AG04450 (cell line): ENCODE data around the gene MS4A15. TPM values are rescaled to one million over a fixed set of nuclear protein-coding genes. Genes with fewer than 3 reads are reported as not detected.

Experiments
- CTCF ChIA-PET: fragments of 300-600, 350-600 bp; formaldehyde crosslinking; extraction: SDS; loops from one replicate; lab custom pipeline; 2022; ENCODE audit warnings: antibody characterized with exemption, inconsistent platforms; lab: Charles Lee
- POLR2A ChIA-PET: fragments of 350-600 bp; formaldehyde crosslinking; extraction: SDS; loops from one replicate; lab custom pipeline; 2021; ENCODE audit warnings: antibody characterized with exemption, inconsistent platforms; lab: Yijun Ruan, JAX
- DNase-seq: peaks from one replicate; pipeline ENCODE4 v3.0.0-alpha.2; 2011; ENCODE audit warnings: low read depth, low spot score
- H3K27ac ChIP-seq: one replicate; pipeline ENCODE4 v1.5.1; 2012; ENCODE audit warnings: low read depth, low read length, control low read depth
- H3K27me3 ChIP-seq: one replicate; pipeline ENCODE4 v1.6.0; 2012; ENCODE audit warnings: low read length; ENCODE audit not compliant: control insufficient read depth, insufficient read depth
- H3K4me3 ChIP-seq: 2 replicates; pipeline ENCODE4 v1.5.1; 2011; ENCODE audit warnings: mild to moderate bottlenecking, low read depth, low read length, control low read depth
- H3K9me3 ChIP-seq: 2 replicates; pipeline ENCODE4 v1.5.1; 2012; ENCODE audit warnings: low read length; ENCODE audit not compliant: control insufficient read depth, insufficient read depth
- polyA plus RNA-seq: library from polyadenylated mRNA; depleted of rRNA; stranded (reverse); fragments of >200 nt; gene quantifications from 2 replicates; pipeline ENCODE4 v1.2.3, GENCODE V29; 2011
- TF ChIP-seq, protein P1 (sequence below): IDR thresholded peaks from 2 replicates; pipeline ENCODE4 v1.5.1; 2011; ENCODE audit warnings: low read depth, low read length, control low read depth, inconsistent platforms

Gene MS4A15
- polyA plus RNA-seq, 1 experiment = not detected

DNA sequence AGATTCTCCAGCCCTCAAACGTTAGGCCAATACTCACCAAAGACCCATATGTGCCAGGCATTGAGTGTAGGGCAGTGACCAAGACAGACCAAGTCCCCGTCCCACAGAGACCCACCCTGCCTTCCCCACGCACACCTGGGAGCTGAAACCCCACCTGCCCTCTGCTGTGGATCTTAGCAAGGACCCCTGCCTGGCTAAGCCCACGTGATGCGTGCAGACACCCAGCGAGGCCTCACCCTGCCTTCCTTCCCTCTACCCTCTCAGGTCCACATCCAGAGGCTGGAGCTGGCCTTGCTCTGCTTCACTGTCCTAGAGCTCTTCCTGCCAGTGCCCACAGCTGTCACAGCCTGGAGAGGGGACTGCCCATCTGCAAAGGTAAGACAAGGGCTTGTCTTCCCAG lies 38.6 kb downstream of the MS4A15 start:
- Histone ChIP-seq H3K27ac (no peak overlapping the region), H3K27me3 (peaks cover 4% of the 10 kb centered on the region), H3K9me3 (peaks cover 3% of the 10 kb centered on the region; the same call in 1 of the 2 replicates), H3K4me3 (no peak overlapping the region)
- POLR2A ChIA-PET = no interaction called here
- TF ChIP-seq, protein P1, sequence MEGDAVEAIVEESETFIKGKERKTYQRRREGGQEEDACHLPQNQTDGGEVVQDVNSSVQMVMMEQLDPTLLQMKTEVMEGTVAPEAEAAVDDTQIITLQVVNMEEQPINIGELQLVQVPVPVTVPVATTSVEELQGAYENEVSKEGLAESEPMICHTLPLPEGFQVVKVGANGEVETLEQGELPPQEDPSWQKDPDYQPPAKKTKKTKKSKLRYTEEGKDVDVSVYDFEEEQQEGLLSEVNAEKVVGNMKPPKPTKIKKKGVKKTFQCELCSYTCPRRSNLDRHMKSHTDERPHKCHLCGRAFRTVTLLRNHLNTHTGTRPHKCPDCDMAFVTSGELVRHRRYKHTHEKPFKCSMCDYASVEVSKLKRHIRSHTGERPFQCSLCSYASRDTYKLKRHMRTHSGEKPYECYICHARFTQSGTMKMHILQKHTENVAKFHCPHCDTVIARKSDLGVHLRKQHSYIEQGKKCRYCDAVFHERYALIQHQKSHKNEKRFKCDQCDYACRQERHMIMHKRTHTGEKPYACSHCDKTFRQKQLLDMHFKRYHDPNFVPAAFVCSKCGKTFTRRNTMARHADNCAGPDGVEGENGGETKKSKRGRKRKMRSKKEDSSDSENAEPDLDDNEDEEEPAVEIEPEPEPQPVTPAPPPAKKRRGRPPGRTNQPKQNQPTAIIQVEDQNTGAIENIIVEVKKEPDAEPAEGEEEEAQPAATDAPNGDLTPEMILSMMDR = no peak
- CTCF ChIA-PET = no interaction called here
- DNase-seq = no peak

DNA sequence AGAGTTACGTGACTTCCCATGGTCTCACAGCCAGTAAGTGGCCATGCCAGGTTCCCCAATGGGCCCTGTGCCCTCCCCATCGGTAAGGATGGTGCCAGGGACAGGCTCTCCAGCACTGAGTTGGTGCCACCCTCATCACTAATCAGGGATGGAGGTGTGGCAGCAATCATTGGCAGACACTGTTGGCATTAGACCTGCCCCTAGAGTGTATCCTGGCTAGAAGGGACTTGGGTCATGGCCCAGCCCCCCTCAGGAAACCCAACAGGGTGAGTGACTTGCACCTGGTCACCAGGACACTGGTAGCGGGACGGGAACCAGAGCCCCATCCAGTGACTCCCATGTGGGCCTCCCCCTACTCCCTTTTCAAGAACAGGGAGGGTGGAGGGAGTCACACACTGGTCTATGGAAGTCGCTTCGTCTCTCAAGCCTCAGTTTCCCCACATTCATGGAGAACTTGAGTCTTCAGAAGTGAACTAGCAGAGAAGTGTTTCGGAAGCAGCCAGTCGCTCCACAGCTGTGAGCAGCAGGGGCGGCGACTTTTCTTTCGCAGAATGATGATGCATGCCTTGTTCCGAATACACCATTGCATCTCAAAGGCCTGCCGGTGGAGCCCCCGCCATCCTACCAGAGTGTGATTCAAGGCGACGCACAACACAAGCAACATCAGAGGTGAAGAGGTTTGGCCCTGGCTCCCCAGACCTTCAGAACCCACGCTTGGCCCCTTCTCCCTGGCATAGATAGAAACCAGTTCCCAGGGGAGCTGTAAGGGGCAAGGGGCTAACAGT lies 41.4 kb downstream of the MS4A15 start:
- H3K4me3 ChIP-seq = no peak overlapping the region
- TF ChIP-seq, protein P1 = no peak
- ChIA-PET POLR2A (no interaction called here), CTCF (no interaction called here)
- no peaks in the 10 kb centered on the region for H3K9me3 ChIP-seq
- DNase-seq = no peak
- H3K27ac ChIP-seq = no peak overlapping the region
- peaks cover 6% of the 10 kb centered on the region for H3K27me3 ChIP-seq

DNA sequence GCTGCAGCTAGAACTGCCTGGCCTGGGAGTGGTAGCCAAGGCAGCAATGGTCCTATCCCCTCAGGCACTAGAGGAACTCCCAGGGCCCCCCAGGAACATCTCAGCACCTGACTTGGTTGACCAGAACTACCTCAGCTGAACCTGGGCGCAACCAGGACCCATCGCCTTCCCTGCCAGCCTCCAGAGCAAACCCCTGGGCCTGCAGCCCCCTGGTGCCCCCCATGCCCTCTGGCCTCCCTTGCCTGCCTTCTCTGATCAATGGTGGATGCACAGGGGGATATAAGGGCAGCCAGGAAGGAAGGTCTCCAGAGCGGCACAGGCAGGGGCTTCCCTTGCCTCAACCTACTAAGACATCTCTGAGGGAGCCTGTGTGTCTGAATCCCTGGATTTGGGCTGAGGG lies 42.0 kb downstream of the MS4A15 start:
- DNase-seq = no peak
- Histone ChIP-seq H3K4me3 (no peak overlapping the region), H3K27ac (no peak overlapping the region), H3K9me3 (no peaks in the 10 kb centered on the region), H3K27me3 (peaks cover 6% of the 10 kb centered on the region)
- CTCF ChIA-PET = no interaction called here
- POLR2A ChIA-PET = no interaction called here
- TF ChIP-seq, protein P1 = no peak

DNA sequence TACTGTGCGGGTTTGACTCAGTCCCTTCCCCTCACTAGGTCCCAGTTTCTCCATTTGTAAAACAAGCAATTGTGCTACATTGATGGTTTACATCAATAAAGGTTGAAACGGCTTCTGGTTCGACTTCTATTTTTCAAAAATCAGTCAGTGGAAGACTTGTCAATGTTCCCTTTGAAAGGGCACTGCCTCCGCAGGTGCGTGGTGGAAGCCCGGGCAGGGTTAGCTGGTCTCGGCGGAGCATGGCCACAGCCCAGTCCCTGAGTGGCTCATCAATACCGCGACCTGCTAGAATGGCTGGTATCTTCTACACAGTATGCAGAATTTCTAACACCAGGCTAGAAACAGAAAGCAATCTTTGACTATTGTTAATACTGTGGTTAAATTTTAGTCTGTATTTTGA lies 44.5 kb downstream of the MS4A15 start:
- TF ChIP-seq, protein P1 = no peak
- CTCF ChIA-PET = interaction anchor here (1.3 kb wide), 1 partner anchor 86 kb away, joined by 3 read pairs; no protein-coding TSS in a partner anchor
- no peak overlapping the region for H3K4me3 ChIP-seq
- H3K27me3 ChIP-seq = peaks cover 9% of the 10 kb centered on the region
- POLR2A ChIA-PET = no interaction called here
- no peaks in the 10 kb centered on the region for H3K9me3 ChIP-seq
- no peak overlapping the region for H3K27ac ChIP-seq
- no peak for DNase-seq

DNA sequence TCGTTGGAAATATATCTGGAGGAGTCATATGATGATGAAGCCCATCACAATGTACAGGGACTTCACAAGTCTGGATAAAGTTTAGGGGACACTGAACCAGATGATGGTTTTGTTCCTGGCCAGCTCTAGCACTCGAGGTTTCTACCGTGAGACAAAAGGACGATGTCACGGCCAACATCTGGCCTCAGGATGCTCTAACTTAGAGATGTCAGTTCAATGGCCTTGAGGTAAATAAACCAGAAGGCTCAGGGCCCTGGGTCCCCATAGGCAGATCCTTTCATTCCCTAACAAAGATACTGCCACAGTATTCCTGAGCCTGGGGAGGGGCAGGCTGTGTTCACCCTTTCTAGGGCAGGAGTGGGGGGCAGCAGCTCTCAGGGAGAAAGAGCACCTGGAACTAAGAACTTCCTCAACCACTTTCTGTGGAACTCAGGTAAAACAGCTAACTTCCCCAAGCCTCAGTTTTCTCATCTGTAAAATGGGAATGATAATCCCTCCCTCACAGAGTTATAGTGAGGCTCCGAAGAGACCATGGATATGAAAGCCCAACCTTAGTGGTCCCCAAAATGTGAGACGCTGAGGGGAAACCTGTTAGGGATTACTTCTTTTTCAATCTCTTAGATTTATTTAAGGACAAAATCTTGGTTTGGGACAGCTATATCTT lies 46.7 kb downstream of the MS4A15 start:
- DNase-seq = no peak
- Histone ChIP-seq H3K27me3 (peaks cover 9% of the 10 kb centered on the region), H3K9me3 (no peaks in the 10 kb centered on the region), H3K4me3 (no peak overlapping the region), H3K27ac (no peak overlapping the region)
- TF ChIP-seq, protein P1 = no peak
- ChIA-PET POLR2A (no interaction called here), CTCF (interaction anchor here (1.0 to 1.5 kb wide), 3 partner anchors 28 to 96 kb away, joined by 3 to 6 read pairs (median 4); no protein-coding TSS in a partner anchor)
